Activated T-helper 17 cell treated with anti-CD3 and anti-CD28 coated beads, Interleukin-2, amount 50 U/mL, for 72 hours (primary cell): ENCODE data around the gene MYO5B. TPM values are rescaled to one million over a fixed set of nuclear protein-coding genes. Genes with fewer than 3 reads are reported as not detected.

ENCODE experiments used
- ATAC-seq: fragments of 150-1000 bp; cut with Tn5 transposase; replicated peaks from 2 replicates; pipeline ENCODE4 v1.10.0; 2021; ENCODE audit warnings: mild to moderate bottlenecking, moderate library complexity
- H3K27ac Mint-ChIP-seq: one replicate; pipeline ENCODE4 v1.8.0; 2022; ENCODE audit warnings: mixed read lengths
- H3K27me3 Mint-ChIP-seq: one replicate; pipeline ENCODE4 v1.8.0; 2022; ENCODE audit warnings: mixed read lengths
- H3K36me3 Mint-ChIP-seq: one replicate; pipeline ENCODE4 v1.8.0; 2022; ENCODE audit warnings: low read depth, mild to moderate bottlenecking, mixed read lengths
- H3K4me1 Mint-ChIP-seq: one replicate; pipeline ENCODE4 v1.8.0; 2022; ENCODE audit warnings: mixed read lengths
- H3K4me3 Mint-ChIP-seq: one replicate; pipeline ENCODE4 v1.8.0; 2022; ENCODE audit warnings: mild to moderate bottlenecking, mixed read lengths
- H3K9me3 Mint-ChIP-seq: one replicate; pipeline ENCODE4 v1.8.0; 2022; ENCODE audit warnings: mixed read lengths
- total RNA-seq, 2 donors: library from RNA; stranded (reverse); gene quantifications; one replicate each; pipeline ENCODE4 v1.2.3, GENCODE V29; 2022

MYO5B gene
- total RNA-seq, 2 donors from 2014 or later: 0.29 TPM; not detected in 1

- peak overlapping the region; percentile 61 for H3K4me3 Mint-ChIP-seq
- no peak overlapping the region for H3K27ac Mint-ChIP-seq
- no peaks in the 10 kb centered on the region for H3K4me1 Mint-ChIP-seq
- H3K36me3 Mint-ChIP-seq: no peaks in the 10 kb centered on the region
- H3K9me3 Mint-ChIP-seq: no peaks in the 10 kb centered on the region
- H3K27me3 Mint-ChIP-seq: peaks cover 54% of the 10 kb centered on the region
- no peak for ATAC-seq
These were observed 742 bp upstream of the MYO5B start for GRCh38 chr18:50195689-50196088.

DNA sequence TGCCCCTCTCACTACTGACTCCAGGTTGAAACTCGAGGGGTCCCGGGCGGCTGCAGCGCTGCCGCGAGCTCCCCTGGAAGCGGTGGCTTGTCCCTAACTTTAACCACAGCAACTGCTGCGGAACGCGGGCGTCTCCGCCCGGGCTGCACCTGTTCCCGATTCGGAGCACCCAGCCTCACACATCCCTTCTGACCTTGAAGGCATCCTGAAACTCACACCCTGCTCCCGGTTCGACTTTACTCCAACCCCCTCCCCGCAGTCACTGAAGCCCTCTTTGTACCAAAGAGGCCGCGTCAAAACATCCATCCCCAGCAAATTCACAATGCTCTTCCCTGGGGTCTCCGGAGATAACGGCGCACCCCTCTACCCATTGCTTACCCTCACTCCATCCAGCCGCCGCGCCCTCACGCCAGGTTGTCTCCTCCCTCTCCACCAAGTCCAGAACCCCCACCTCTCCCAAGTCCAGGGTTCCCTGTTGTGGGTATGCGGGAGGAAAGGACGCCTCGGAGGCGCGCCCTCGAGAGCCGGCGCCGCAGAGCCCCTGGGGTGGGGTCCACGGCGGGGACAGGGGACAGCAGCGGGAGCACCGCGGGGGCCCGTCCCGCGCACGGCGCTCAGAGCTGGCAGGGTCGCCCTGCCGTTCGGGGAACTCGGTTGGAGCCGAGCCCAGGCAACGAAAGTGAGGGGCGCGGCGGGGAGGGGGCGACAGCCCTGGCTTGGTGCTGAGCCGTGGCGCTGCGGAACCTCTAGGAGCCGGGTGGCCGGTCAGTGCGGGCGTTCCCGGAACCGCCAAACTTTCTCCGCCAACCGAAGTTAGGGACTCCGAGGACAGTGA lies 934 bp downstream of the MYO5B start:
- no peak overlapping the region for H3K27ac Mint-ChIP-seq
- peaks cover 46% of the 10 kb centered on the region for H3K27me3 Mint-ChIP-seq
- ATAC-seq: no peak
- H3K4me1 Mint-ChIP-seq: peaks cover 6% of the 10 kb centered on the region
- peak overlapping the region; percentile 47 for H3K4me3 Mint-ChIP-seq
- no peaks in the 10 kb centered on the region for H3K36me3 Mint-ChIP-seq
- no peaks in the 10 kb centered on the region for H3K9me3 Mint-ChIP-seq

- Mint-ChIP-seq H3K27ac (no peak overlapping the region), H3K4me1 (peaks cover 7% of the 10 kb centered on the region), H3K27me3 (peaks cover 45% of the 10 kb centered on the region), H3K36me3 (no peaks in the 10 kb centered on the region), H3K4me3 (peak overlapping the region; percentile 47), H3K9me3 (no peaks in the 10 kb centered on the region)
- no peak for ATAC-seq
These were observed 1.8 kb downstream of the MYO5B start for GRCh38 chr18:50192995-50193795.

GRCh38 chr18:50190926-50191325 lies 4.0 kb downstream of the MYO5B start:
- Mint-ChIP-seq H3K27ac (no peak overlapping the region), H3K9me3 (no peaks in the 10 kb centered on the region), H3K36me3 (no peaks in the 10 kb centered on the region), H3K4me3 (no peak overlapping the region), H3K4me1 (peaks cover 7% of the 10 kb centered on the region), H3K27me3 (peaks cover 34% of the 10 kb centered on the region)
- peak; percentile 24 for ATAC-seq

GRCh38 chr18:50190236-50190635 lies 4.7 kb downstream of the MYO5B start:
- Mint-ChIP-seq H3K4me1 (peaks cover 7% of the 10 kb centered on the region), H3K9me3 (no peaks in the 10 kb centered on the region), H3K27ac (no peak overlapping the region), H3K36me3 (no peaks in the 10 kb centered on the region), H3K27me3 (peaks cover 29% of the 10 kb centered on the region), H3K4me3 (no peak overlapping the region)
- ATAC-seq: peak; percentile 75

GRCh38 chr18:50189160-50189559 lies 5.8 kb downstream of the MYO5B start:
- H3K27me3 Mint-ChIP-seq: peaks cover 31% of the 10 kb centered on the region
- ATAC-seq: peak; percentile 71

DNA sequence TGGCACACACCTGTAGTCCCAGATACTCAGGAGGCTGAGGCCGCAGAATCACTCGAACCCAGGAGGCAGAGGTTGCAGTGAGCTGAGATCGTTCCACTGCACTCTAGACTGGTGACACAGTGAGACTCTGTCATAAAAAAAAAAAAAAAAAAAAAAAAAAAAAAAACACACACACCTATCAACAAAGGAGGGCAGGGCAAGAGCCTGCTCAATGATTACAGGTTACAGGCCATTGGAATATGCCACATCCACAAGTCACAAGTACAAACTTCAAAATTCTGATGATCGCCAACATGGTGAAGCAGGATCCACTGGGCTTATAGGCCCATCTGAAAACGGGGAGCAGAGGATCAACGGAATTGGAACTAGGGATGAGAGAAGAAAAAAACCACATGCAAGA lies 6.3 kb downstream of the MYO5B start:
- Mint-ChIP-seq H3K36me3 (no peaks in the 10 kb centered on the region), H3K27me3 (peaks cover 31% of the 10 kb centered on the region), H3K27ac (no peak overlapping the region), H3K4me1 (peaks cover 7% of the 10 kb centered on the region), H3K9me3 (no peaks in the 10 kb centered on the region), H3K4me3 (no peak overlapping the region)
- ATAC-seq: no peak

More at GRCh38 chr18:50189160-50189559, 5.8 kb downstream of the MYO5B start:
- H3K9me3 Mint-ChIP-seq: no peaks in the 10 kb centered on the region
- no peak overlapping the region for H3K27ac Mint-ChIP-seq
- H3K4me1 Mint-ChIP-seq: peaks cover 7% of the 10 kb centered on the region
- no peaks in the 10 kb centered on the region for H3K36me3 Mint-ChIP-seq
- H3K4me3 Mint-ChIP-seq: no peak overlapping the region

DNA sequence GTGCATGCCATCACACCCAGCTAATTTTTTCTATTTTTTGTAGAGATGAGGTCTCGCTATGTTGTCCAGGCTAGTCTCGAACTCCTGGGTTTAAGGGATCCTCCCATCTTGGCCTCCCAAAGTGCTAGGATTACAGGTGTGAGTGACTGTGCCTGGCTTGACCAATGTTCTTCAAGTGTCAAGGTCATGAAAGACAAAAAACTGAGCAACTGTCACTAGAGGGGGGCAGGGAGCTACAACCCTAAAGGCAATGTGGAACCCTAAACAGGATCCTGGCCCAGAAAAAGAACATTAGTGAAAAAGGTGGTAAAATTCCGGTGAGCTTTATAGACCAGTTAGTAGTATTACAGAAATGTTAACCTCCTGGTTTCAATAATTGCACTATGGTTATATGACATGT lies 7.3 kb downstream of the MYO5B start:
- Mint-ChIP-seq H3K4me3 (no peak overlapping the region), H3K27me3 (peaks cover 37% of the 10 kb centered on the region), H3K27ac (no peak overlapping the region), H3K4me1 (peaks cover 7% of the 10 kb centered on the region), H3K9me3 (no peaks in the 10 kb centered on the region), H3K36me3 (no peaks in the 10 kb centered on the region)
- ATAC-seq: no peak

GRCh38 chr18:50186385-50186784 lies 8.6 kb downstream of the MYO5B start:
- peaks cover 29% of the 10 kb centered on the region for H3K27me3 Mint-ChIP-seq
- peaks cover 7% of the 10 kb centered on the region for H3K4me1 Mint-ChIP-seq
- H3K36me3 Mint-ChIP-seq: no peaks in the 10 kb centered on the region
- no peak overlapping the region for H3K27ac Mint-ChIP-seq
- no peaks in the 10 kb centered on the region for H3K9me3 Mint-ChIP-seq
- ATAC-seq: no peak
- H3K4me3 Mint-ChIP-seq: no peak overlapping the region

DNA sequence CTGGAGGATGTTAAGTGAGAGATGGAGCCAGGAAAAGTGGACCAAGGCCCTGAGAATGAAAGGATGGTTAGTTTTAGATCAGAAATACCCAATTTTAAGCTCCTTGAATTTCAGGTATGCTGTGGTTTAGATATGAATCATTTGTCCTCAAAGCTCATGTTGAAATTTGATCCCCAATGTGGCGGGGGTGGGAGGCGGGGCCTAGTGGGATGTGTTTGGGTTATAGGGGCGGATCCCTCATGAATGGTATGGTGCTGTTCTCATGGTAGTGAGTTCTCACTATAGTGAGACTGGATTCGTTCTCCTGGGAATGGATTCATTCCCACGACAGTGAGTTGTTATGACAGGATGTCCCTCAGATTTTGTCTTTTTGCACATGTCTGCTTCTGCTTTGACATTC lies 11.4 kb downstream of the MYO5B start:
- no peak for ATAC-seq
- H3K27ac Mint-ChIP-seq: no peak overlapping the region
- no peaks in the 10 kb centered on the region for H3K9me3 Mint-ChIP-seq
- no peaks in the 10 kb centered on the region for H3K36me3 Mint-ChIP-seq
- no peaks in the 10 kb centered on the region for H3K4me1 Mint-ChIP-seq
- peaks cover 25% of the 10 kb centered on the region for H3K27me3 Mint-ChIP-seq
- H3K4me3 Mint-ChIP-seq: no peak overlapping the region

GRCh38 chr18:50182511-50182910 lies 12.4 kb downstream of the MYO5B start:
- no peaks in the 10 kb centered on the region for H3K4me1 Mint-ChIP-seq
- peaks cover 31% of the 10 kb centered on the region for H3K27me3 Mint-ChIP-seq
- H3K36me3 Mint-ChIP-seq: no peaks in the 10 kb centered on the region
- H3K4me3 Mint-ChIP-seq: no peak overlapping the region
- no peaks in the 10 kb centered on the region for H3K9me3 Mint-ChIP-seq
- no peak for ATAC-seq
- H3K27ac Mint-ChIP-seq: no peak overlapping the region

DNA sequence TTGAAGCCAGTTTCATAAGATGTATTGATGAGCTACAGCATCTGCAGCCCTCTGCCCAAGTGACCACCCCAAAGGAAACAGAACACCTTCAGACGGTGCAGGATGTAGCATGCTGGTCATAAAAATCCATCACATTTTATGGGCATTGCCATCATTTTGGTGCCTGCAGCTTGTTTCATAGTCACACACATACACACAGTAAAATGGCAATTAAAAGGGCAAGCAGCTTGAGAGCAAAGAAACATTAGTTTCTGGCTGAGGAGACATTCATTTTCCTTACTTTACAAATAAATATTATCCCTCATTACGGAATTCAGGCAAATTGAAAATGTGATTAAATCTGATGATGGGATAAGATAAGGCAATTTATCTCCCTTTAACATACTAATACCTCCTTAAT lies 13.4 kb downstream of the MYO5B start:
- Mint-ChIP-seq H3K4me1 (no peaks in the 10 kb centered on the region), H3K4me3 (no peak overlapping the region), H3K27me3 (peaks cover 30% of the 10 kb centered on the region), H3K27ac (no peak overlapping the region), H3K9me3 (no peaks in the 10 kb centered on the region), H3K36me3 (no peaks in the 10 kb centered on the region)
- ATAC-seq: no peak

DNA sequence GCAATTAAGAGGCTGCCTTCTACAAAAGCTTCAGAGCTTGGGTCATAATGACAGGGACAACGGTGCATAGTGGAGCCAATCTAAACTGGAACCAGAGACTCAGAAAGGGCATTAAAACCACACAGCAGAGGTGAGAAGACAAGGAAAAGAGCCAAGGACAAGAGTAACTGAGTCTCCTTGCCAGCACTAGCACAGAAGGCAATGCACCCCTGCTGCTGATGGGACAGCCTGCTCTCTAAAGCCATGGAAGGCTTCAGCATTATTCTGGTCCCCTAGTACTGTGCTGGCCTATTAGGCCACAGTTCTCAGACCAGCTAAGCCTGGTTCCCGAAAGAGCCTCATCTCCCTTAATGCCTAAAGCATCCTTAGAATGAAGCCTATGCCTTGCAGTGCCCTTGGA lies 15.5 kb downstream of the MYO5B start:
- ATAC-seq: no peak
- Mint-ChIP-seq H3K27me3 (peaks cover 40% of the 10 kb centered on the region), H3K36me3 (no peaks in the 10 kb centered on the region), H3K4me1 (no peaks in the 10 kb centered on the region), H3K4me3 (no peak overlapping the region), H3K9me3 (no peaks in the 10 kb centered on the region), H3K27ac (no peak overlapping the region)

- Mint-ChIP-seq H3K27ac (no peak overlapping the region), H3K9me3 (no peaks in the 10 kb centered on the region), H3K27me3 (peaks cover 34% of the 10 kb centered on the region), H3K4me3 (no peak overlapping the region), H3K36me3 (no peaks in the 10 kb centered on the region), H3K4me1 (no peaks in the 10 kb centered on the region)
- no peak for ATAC-seq
These were observed 17.5 kb downstream of the MYO5B start for GRCh38 chr18:50177294-50177992.
